Left renal pelvis (tissue), 4 donors: ENCODE data around the gene MKNK1. TPM values are rescaled to one million over a fixed set of nuclear protein-coding genes. Genes with fewer than 3 reads are reported as not detected.

ENCODE experiments used
- DNase-seq, 4 donors: peaks; one replicate each; pipeline ENCODE4 v3.0.0-alpha.2; 2013; ENCODE audit warnings: low read depth in 4 of 4, low spot score in 3 of 4
- polyA plus RNA-seq, 4 donors: library from polyadenylated mRNA; unstranded; fragments of 120-200 nt; gene quantifications; one replicate each; pipeline ENCODE4 v1.2.1, GENCODE V29; 2013; ENCODE audit not compliant: insufficient read length in 4 of 4

MKNK1 gene
- polyA plus RNA-seq, 4 donors, result 23.3 to 39.4 (median 29.4) TPM

DNA sequence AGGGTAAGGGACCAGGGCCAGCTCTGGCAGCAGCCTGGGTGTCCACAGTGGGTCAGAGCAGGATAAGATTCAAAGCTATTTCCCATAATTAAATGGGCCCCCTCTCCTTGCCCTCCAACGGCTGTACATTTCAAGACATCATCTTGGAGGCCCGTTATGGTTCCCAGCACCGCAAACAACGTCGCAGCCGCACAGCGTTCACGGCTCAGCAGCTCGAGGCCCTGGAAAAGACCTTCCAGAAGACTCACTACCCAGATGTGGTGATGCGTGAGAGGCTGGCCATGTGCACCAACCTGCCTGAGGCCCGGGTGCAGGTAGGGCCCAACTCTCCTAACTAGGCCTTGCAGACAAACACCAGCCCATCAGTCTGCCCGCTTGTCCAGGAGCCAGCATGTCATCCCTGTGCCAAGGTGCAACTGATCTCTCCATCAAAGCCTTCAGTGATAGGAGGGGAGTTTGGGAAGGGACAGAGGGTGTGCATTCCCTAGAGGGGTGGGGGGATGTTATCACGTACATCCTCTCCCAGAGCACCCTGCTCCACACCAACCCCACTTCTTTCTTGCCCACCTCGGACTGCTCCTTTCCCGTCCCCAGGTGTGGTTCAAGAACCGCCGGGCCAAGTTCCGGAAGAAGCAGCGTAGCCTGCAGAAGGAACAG lies 93.6 kb downstream of the MKNK1 start:
- DNase-seq, result no peak

DNA sequence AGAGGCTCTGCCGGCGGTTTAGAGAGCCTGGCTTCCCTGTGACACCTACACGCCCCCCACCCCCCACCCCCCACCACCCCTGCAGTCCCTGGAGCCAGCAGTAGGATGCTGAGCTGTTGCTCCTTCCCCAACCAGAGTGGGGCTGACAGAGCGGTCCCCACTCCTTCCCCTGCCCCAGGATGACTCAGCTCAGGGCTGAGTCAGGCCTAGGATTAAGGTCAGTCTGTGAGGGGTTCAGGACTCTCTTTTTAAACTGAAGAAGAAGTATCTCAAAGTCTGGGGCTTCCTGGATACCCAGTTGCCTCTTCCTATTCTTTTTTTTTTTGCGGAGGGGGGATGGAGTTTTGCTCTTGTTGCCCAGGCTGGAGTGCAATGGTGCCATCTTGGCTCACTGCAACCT lies 95.3 kb downstream of the MKNK1 start:
- DNase-seq, result no peak

Other genes starting within 250 kb of the MKNK1 start
- 10 to 100 TPM in 3 of 4 donors, 1 to 10 TPM in 1; 7.6 to 31.1 (median 21.0) TPM for gene FAAH, start 210.0 kb downstream of the MKNK1 start, polyA plus RNA-seq
- under 1 TPM in 1 of 4 donors, not detected in 3; 0.12 TPM for gene DMBX1, start 114.4 kb downstream of the MKNK1 start, polyA plus RNA-seq
- not detected for gene KNCN, start 52.6 kb downstream of the MKNK1 start, polyA plus RNA-seq
- gene MOB3C, start 12.5 kb upstream of the MKNK1 start, polyA plus RNA-seq, result 10 to 100 TPM; 12.3 to 22.5 (median 13.3) TPM
- gene ATPAF1, start 64.1 kb upstream of the MKNK1 start, polyA plus RNA-seq, result 100 to 1,000 TPM in 2 of 4 donors, 10 to 100 TPM in 2; 55.7 to 118 (median 99.4) TPM
- gene TEX38, start 67.6 kb upstream of the MKNK1 start, polyA plus RNA-seq, result under 1 TPM; 0.33 to 0.73 (median 0.61) TPM
- gene EFCAB14, start 114.8 kb upstream of the MKNK1 start, polyA plus RNA-seq, result 100 to 1,000 TPM in 2 of 4 donors, 10 to 100 TPM in 2; 86.8 to 114 (median 99.6) TPM
- 1 to 10 TPM; 1.6 to 5.5 (median 2.0) TPM for gene CYP4B1, start 194.8 kb upstream of the MKNK1 start, polyA plus RNA-seq